Thoracic aorta (tissue), 2 donors: ENCODE data around the gene NAT9. TPM values are rescaled to one million over a fixed set of nuclear protein-coding genes. Genes with fewer than 3 reads are reported as not detected.

Source experiments
- ATAC-seq: fragments of 150-250 bp; one replicate; pipeline ENCODE4 v1.8.0; 2017; ENCODE audit warnings: low read depth; ENCODE audit not compliant: insufficient number of reproducible peaks, low FRiP score
- DNase-seq: peaks from one replicate; pipeline ENCODE4 v3.0.0-alpha.2; 2020; ENCODE audit warnings: low spot score
- H3K27ac ChIP-seq, 2 donors: fragments of 200-600 bp; sonication (generic); 1 replicate in 1 of 2; 2 replicates in 1 of 2; pipeline ENCODE4 v1.5.1; 2016; ENCODE audit warnings: mild to moderate bottlenecking in 2 of 2, moderate library complexity in 2 of 2
- H3K27me3 ChIP-seq: fragments of 200-600 bp; sonication (generic); replicated peaks from 2 replicates; pipeline ENCODE4 v1.6.0; 2016; ENCODE audit warnings: mild to moderate bottlenecking; ENCODE audit not compliant: insufficient read depth
- H3K36me3 ChIP-seq: fragments of 200-600 bp; sonication (generic); one replicate; pipeline ENCODE4 v1.5.1; 2016
- H3K4me1 ChIP-seq, 2 donors: fragments of 200-600 bp; sonication (generic); 1 replicate in 1 of 2; 2 replicates in 1 of 2; pipeline versions ENCODE4 v1.5.1 to v1.6.0; 2016; ENCODE audit warnings: low read depth in 2 of 2, mild to moderate bottlenecking in 1 of 2; ENCODE audit not compliant: control insufficient read depth in 1 of 2
- H3K4me3 ChIP-seq: fragments of 200-600 bp; sonication (generic); 2 replicates; pipeline ENCODE4 v1.5.1; 2016; ENCODE audit warnings: mild to moderate bottlenecking
- H3K9me3 ChIP-seq: fragments of 200-600 bp; sonication (generic); 2 replicates; pipeline ENCODE4 v1.5.1; 2016
- total RNA-seq, 2 donors: library from RNA; depleted of rRNA; stranded (reverse); fragments of >200 nt; gene quantifications; one replicate each; pipeline versions ENCODE4 v1.1.0 to v1.2.3, GENCODE V29; 2016
- TF ChIP-seq, protein P1 (sequence below): fragments of 200-600 bp; sonication (generic); IDR thresholded peaks from one replicate; pipeline ENCODE4 v1.5.1; 2019; ENCODE audit warnings: antibody characterized with exemption

Gene NAT9
- total RNA-seq, 2 donors from 2014 or later: 37.1 to 39.4 TPM

DNA sequence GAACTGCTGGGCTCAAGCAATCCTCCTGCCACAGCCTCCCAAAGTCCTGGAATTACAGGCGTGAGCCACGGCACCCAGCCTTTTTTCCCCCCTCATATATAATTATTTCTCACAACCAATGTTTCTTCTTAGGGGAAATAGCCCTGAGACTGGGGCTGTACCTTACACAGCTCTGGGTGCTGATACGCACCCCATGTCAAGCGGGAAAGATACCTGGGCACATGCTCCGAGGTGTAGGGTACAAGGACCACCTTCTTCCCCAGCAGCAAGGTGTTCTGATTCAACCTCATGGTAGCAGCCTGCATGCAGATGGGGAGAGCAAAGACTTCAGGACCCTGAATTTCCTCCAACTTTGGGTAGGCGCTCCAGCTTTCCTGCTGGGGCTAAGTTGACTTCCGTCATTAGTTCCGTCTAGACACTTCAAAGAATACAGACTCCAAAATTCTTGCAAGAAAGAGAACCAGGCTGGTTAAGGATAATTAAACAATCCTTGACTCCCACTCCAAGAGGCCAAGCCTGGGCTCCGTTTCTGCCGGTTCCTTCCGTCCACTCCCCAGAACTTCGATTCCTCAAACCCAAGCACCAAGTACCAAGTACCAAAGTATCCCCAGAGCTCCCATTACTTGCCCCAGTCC is 619 bp downstream of the NAT9 start:
- TF ChIP-seq, protein P1, sequence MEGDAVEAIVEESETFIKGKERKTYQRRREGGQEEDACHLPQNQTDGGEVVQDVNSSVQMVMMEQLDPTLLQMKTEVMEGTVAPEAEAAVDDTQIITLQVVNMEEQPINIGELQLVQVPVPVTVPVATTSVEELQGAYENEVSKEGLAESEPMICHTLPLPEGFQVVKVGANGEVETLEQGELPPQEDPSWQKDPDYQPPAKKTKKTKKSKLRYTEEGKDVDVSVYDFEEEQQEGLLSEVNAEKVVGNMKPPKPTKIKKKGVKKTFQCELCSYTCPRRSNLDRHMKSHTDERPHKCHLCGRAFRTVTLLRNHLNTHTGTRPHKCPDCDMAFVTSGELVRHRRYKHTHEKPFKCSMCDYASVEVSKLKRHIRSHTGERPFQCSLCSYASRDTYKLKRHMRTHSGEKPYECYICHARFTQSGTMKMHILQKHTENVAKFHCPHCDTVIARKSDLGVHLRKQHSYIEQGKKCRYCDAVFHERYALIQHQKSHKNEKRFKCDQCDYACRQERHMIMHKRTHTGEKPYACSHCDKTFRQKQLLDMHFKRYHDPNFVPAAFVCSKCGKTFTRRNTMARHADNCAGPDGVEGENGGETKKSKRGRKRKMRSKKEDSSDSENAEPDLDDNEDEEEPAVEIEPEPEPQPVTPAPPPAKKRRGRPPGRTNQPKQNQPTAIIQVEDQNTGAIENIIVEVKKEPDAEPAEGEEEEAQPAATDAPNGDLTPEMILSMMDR: no peak
- Histone ChIP-seq H3K4me3 (peak overlapping the region; percentile 93), H3K36me3 (peaks cover 26% of the 10 kb centered on the region), H3K9me3 (no peaks in the 10 kb centered on the region), H3K27me3 (no peaks in the 10 kb centered on the region), H3K4me1 (peaks cover 15 to 25% of the 10 kb centered on the region in 2 donors), H3K27ac (peak overlapping the region; percentile 63 to 67)
- DNase-seq (no peak), ATAC-seq (no peak)

DNA sequence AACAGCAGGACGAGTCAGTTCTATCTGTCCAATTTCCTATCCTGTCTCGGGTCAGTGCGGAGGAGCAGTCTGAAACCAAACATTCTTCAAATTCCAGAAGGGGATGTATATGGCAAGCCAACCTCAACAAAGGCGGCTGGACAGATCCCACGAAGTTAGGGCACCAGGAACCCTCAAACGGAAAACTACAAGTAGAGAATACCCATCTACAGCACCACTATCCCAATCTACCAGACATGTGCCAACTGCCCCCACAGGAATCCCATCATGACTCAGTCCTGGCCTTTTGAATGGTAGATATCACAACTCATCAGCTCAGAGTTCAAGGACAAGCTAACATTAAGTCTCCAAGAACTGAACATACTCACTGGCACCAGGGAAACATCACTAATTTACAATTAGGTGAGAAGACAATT is 2.3 kb downstream of the NAT9 start:
- ATAC-seq (no peak), DNase-seq (no peak)
- Histone ChIP-seq H3K4me1 (peaks cover 15 to 34% of the 10 kb centered on the region in 2 donors), H3K36me3 (peaks cover 26% of the 10 kb centered on the region), H3K27ac (no peak overlapping the region), H3K27me3 (no peaks in the 10 kb centered on the region), H3K4me3 (no peak overlapping the region), H3K9me3 (no peaks in the 10 kb centered on the region)
- TF ChIP-seq, protein P1: no peak

- no peak overlapping the region for H3K4me3 ChIP-seq
- H3K27ac ChIP-seq: no peak overlapping the region
- H3K9me3 ChIP-seq: no peaks in the 10 kb centered on the region
- TF ChIP-seq, protein P1: no peak
- peaks cover 18 to 39% of the 10 kb centered on the region in 2 donors for H3K4me1 ChIP-seq
- peaks cover 26% of the 10 kb centered on the region for H3K36me3 ChIP-seq
- no peak for DNase-seq
- ATAC-seq: no peak
- no peaks in the 10 kb centered on the region for H3K27me3 ChIP-seq
These were observed 2.7 kb downstream of the NAT9 start for GRCh38 chr17:74773414-74773813.

- Histone ChIP-seq H3K27ac (no peak overlapping the region), H3K4me3 (no peak overlapping the region), H3K4me1 (peaks cover 18 to 43% of the 10 kb centered on the region in 2 donors), H3K27me3 (no peaks in the 10 kb centered on the region), H3K36me3 (peaks cover 26% of the 10 kb centered on the region), H3K9me3 (no peaks in the 10 kb centered on the region)
- ATAC-seq (no peak), DNase-seq (no peak)
- TF ChIP-seq, protein P1: no peak
These were observed 4.1 kb downstream of the NAT9 start for GRCh38 chr17:74772053-74772452.

DNA sequence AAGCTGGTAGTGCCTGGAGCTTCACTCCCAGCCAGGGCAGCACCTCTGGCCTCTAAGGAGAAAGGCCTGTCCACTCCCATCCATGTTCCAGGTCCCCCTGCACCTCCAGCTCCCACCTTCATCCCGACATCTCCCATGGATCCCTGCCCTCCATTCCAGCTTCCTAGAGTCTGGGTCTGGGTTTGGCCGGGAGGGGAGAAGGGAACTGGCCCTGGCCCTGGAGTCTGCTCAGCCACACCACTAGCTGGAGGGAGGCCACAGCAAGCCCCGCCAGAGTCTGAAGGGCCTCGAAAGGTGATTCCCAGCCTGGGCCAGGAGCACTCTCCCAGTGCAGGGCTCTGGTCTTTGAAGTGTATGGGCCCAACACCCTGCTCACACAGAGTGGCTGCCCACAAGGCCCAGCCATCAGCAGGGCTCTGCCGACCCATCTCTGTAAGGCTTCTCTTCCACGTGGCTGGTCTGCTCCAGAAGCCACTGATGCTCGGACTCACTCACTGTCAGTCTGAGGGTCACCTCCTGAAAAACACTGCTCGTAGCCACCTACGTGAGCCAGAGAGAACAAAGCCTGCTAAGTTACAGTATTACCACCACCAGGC is 4.7 kb downstream of the NAT9 start:
- no peak for DNase-seq

More for the DNA sequence above, 4.7 kb downstream of the NAT9 start:
- H3K27ac ChIP-seq: no peak overlapping the region
- TF ChIP-seq, protein P1: no peak
- no peak overlapping the region for H3K4me3 ChIP-seq
- no peaks in the 10 kb centered on the region for H3K9me3 ChIP-seq
- H3K27me3 ChIP-seq: no peaks in the 10 kb centered on the region
- H3K4me1 ChIP-seq: peaks cover 15 to 41% of the 10 kb centered on the region in 2 donors
- no peak for ATAC-seq
- H3K36me3 ChIP-seq: peaks cover 26% of the 10 kb centered on the region
